ENCODE data around the gene NAT8.
"Not testable (repeated sequence)": the region's sequence is repeated elsewhere in the genome, so short reads cannot be mapped to it uniquely, and the experiment has no call there.

DNA sequence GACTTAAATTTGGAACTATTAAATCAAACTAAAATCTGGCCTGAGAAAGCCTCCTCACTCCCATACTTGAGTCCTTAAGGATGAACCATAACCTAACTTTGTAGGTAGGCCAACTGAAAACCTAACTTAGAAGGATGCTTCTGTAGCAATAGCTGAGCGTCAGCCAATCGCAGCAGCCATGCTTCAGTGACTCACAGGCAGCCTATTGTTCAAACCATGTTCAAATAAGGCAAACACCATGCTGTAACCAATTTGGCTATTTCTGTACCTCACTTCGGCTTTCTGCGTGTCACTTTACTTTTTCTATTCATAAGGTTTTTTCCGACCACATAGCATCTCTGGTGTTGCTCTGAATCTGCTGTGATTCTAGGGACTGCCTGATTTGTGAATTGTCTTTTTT, 46.3 kb upstream of the NAT8 start:
- not testable (repeated sequence) for TF ChIP-seq POLR2AphosphoS5 (IDR thresholded peaks at IDR 0.05; ENCODE audit: low read depth, low read length); EP300 (IDR thresholded peaks at IDR 0.05; ENCODE audit: borderline replicate concordance in 1 of 2, low read depth in 2 of 2, low read length in 2 of 2); CHD2 (IDR thresholded peaks at IDR 0.05; ENCODE audit: low read length); NRF1 (IDR thresholded peaks at IDR 0.05; ENCODE audit: low read depth, low read length); FOSL1 (IDR thresholded peaks at IDR 0.05; ENCODE audit: insufficient read depth, low read depth, low read length); YY1 (IDR thresholded peaks at IDR 0.05; ENCODE audit: low read depth, low read length); SP1 (IDR thresholded peaks at IDR 0.05; ENCODE audit: low read depth, low read length); SP2 (IDR thresholded peaks at IDR 0.05; ENCODE audit: low read length); POLR2A (IDR thresholded peaks at IDR 0.05; ENCODE audit: control extremely low read depth in 1 of 2, low read depth in 2 of 2, low read length in 2 of 2)
- TF ChIP-seq, protein P1, sequence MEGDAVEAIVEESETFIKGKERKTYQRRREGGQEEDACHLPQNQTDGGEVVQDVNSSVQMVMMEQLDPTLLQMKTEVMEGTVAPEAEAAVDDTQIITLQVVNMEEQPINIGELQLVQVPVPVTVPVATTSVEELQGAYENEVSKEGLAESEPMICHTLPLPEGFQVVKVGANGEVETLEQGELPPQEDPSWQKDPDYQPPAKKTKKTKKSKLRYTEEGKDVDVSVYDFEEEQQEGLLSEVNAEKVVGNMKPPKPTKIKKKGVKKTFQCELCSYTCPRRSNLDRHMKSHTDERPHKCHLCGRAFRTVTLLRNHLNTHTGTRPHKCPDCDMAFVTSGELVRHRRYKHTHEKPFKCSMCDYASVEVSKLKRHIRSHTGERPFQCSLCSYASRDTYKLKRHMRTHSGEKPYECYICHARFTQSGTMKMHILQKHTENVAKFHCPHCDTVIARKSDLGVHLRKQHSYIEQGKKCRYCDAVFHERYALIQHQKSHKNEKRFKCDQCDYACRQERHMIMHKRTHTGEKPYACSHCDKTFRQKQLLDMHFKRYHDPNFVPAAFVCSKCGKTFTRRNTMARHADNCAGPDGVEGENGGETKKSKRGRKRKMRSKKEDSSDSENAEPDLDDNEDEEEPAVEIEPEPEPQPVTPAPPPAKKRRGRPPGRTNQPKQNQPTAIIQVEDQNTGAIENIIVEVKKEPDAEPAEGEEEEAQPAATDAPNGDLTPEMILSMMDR (IDR thresholded peaks at IDR 0.05; ENCODE audit: control extremely low read depth in 1 of 3, insufficient read depth in 1 of 3, low read depth in 1 of 3, low read length in 3 of 3): not testable (repeated sequence)
- TF ChIP-seq, protein P2, sequence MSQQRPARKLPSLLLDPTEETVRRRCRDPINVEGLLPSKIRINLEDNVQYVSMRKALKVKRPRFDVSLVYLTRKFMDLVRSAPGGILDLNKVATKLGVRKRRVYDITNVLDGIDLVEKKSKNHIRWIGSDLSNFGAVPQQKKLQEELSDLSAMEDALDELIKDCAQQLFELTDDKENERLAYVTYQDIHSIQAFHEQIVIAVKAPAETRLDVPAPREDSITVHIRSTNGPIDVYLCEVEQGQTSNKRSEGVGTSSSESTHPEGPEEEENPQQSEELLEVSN (IDR thresholded peaks at IDR 0.05): not testable (repeated sequence)
- TF ChIP-seq, protein P3, sequence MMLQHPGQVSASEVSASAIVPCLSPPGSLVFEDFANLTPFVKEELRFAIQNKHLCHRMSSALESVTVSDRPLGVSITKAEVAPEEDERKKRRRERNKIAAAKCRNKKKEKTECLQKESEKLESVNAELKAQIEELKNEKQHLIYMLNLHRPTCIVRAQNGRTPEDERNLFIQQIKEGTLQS (IDR thresholded peaks at IDR 0.05; ENCODE audit: insufficient read depth, low read depth, low read length): not testable (repeated sequence)
